GM23338 (cell line): ENCODE results near the gene CHCHD6. TPM values are rescaled to one million over a fixed set of nuclear protein-coding genes. Genes with fewer than 3 reads are reported as not detected.

Source experiments
- ATAC-seq: fragments of 200-7000 bp; cut with Tn5 transposase; 3 replicates; pipeline ENCODE4 v1.9.1; 2020
- DNase-seq: peaks from one replicate; pipeline ENCODE4 v3.0.0-alpha.2; 2015; ENCODE audit warnings: low spot score
- H2AFZ ChIP-seq: fragments of 200-600 bp; sonication (generic); 2 replicates; pipeline ENCODE4 v1.8.0; 2016; ENCODE audit warnings: antibody characterized with exemption, mild to moderate bottlenecking, moderate library complexity
- H3F3A ChIP-seq: fragments of 200-600 bp; sonication (generic); replicated peaks from 2 replicates; pipeline ENCODE4 v1.8.0; 2017; ENCODE audit warnings: antibody characterized with exemption, mixed run types, low read depth
- H3K27ac ChIP-seq: fragments of 200-600 bp; sonication (generic); 2 replicates; pipeline ENCODE4 v1.6.1; 2016; ENCODE audit warnings: low read depth
- H3K27me3 ChIP-seq: fragments of 200-600 bp; sonication (generic); 2 replicates; pipeline ENCODE4 v1.8.0; 2016; ENCODE audit warnings: mild to moderate bottlenecking, mixed run types, moderate library complexity; ENCODE audit not compliant: insufficient read depth
- H3K36me3 ChIP-seq: fragments of 200-600 bp; sonication (generic); 2 replicates; pipeline ENCODE4 v1.8.0; 2016; ENCODE audit warnings: mild to moderate bottlenecking; ENCODE audit not compliant: insufficient read depth
- H3K4me1 ChIP-seq: fragments of 200-600 bp; sonication (generic); 2 replicates; pipeline ENCODE4 v1.8.0; 2016; ENCODE audit warnings: mild to moderate bottlenecking, moderate library complexity; ENCODE audit not compliant: insufficient read depth
- H3K4me2 ChIP-seq: fragments of 200-600 bp; sonication (generic); 2 replicates; pipeline ENCODE4 v1.7.1; 2017; ENCODE audit warnings: mixed run types
- H3K4me3 ChIP-seq: fragments of 200-600 bp; sonication (generic); 2 replicates; pipeline ENCODE4 v1.6.1; 2016; ENCODE audit warnings: mixed run types
- H3K79me2 ChIP-seq: fragments of 200-600 bp; sonication (generic); replicated peaks from 2 replicates; pipeline ENCODE4 v1.8.0; 2017; ENCODE audit warnings: mild to moderate bottlenecking; ENCODE audit not compliant: insufficient read depth
- H3K9me2 ChIP-seq: fragments of 200-600 bp; sonication (generic); 2 replicates; pipeline ENCODE4 v1.8.0; 2017; ENCODE audit not compliant: insufficient read depth
- H4K20me1 ChIP-seq: fragments of 200-600 bp; sonication (generic); replicated peaks from 2 replicates; pipeline ENCODE4 v1.8.0; 2017; ENCODE audit warnings: mild to moderate bottlenecking; ENCODE audit not compliant: insufficient read depth
- H3K27ac Mint-ChIP-seq: 2 replicates; pipeline ENCODE4 v1.8.0; 2020; ENCODE audit warnings: inconsistent platforms, mild to moderate bottlenecking, moderate library complexity, mixed read lengths
- H3K27me3 Mint-ChIP-seq: 3 replicates; pipeline ENCODE4 v1.8.0; 2022; ENCODE audit warnings: low read depth, mild to moderate bottlenecking, moderate library complexity, mixed read lengths, inconsistent platforms; ENCODE audit not compliant: insufficient read depth, poor library complexity
- H3K36me3 Mint-ChIP-seq: 3 replicates; pipeline ENCODE4 v1.8.0; 2021; ENCODE audit warnings: low read depth, mild to moderate bottlenecking, inconsistent platforms, moderate library complexity, mixed read lengths
- H3K4me1 Mint-ChIP-seq: 3 replicates; pipeline ENCODE4 v1.8.0; 2020; ENCODE audit warnings: mild to moderate bottlenecking, inconsistent platforms, mixed read lengths
- H3K4me3 Mint-ChIP-seq: 3 replicates; pipeline ENCODE4 v1.8.0; 2021; ENCODE audit warnings: moderate library complexity, mild to moderate bottlenecking, inconsistent platforms, mixed read lengths
- H3K9me3 Mint-ChIP-seq: 3 replicates; pipeline ENCODE4 v1.8.0; 2020; ENCODE audit warnings: moderate library complexity, mild to moderate bottlenecking, inconsistent platforms, mixed read lengths
- CREB1 ChIP-seq: fragments of 250-450 bp; sonication (Bioruptor Pico); IDR thresholded peaks from 2 replicates; pipeline ENCODE4 v1.5.0; 2020; ENCODE audit warnings: low read depth, mild to moderate bottlenecking, moderate library complexity
- CTCF ChIP-seq, 2 experiments: fragments of 200-600 bp in 1 of 2; sonication (generic) in 1 of 2; conservative IDR thresholded peaks; 2 replicates each; pipeline versions ENCODE4 v1.5.1 to v1.6.1; 2016 to 2017; ENCODE audit warnings: antibody characterized with exemption in 2 of 2, low read depth in 2 of 2, mild to moderate bottlenecking in 2 of 2, moderate library complexity in 1 of 2
- ETS1 ChIP-seq: IDR thresholded peaks from 2 replicates; pipeline ENCODE4 v1.6.1; 2016; ENCODE audit warnings: antibody characterized with exemption
- EZH2 ChIP-seq: fragments of 200-600 bp; sonication (generic); IDR thresholded peaks from one replicate; pipeline ENCODE4 v1.8.0; 2017; ENCODE audit warnings: antibody characterized with exemption, mild to moderate bottlenecking, low read depth; ENCODE audit not compliant: unreplicated experiment
- EZH2phosphoT487 ChIP-seq: fragments of 200-600 bp; sonication (generic); IDR thresholded peaks from one replicate; pipeline ENCODE4 v1.8.1; 2018; ENCODE audit warnings: antibody characterized with exemption; ENCODE audit not compliant: unreplicated experiment
- POLR2AphosphoS5 ChIP-seq: IDR thresholded peaks from 2 replicates; pipeline ENCODE4 v1.6.1; 2016; ENCODE audit warnings: antibody characterized with exemption, low read depth
- REST ChIP-seq: IDR thresholded peaks from one replicate; pipeline ENCODE4 v1.6.1; 2018; ENCODE audit warnings: antibody characterized with exemption; ENCODE audit not compliant: unreplicated experiment
- STAT1 ChIP-seq: IDR thresholded peaks from one replicate; pipeline ENCODE4 v1.6.1; 2016; ENCODE audit warnings: antibody characterized with exemption; ENCODE audit not compliant: unreplicated experiment
- ZNF114 ChIP-seq: fragments of 250-450 bp; sonication (Bioruptor Pico); IDR thresholded peaks from 2 replicates; pipeline ENCODE4 v1.5.0; 2020; ENCODE audit warnings: mild to moderate bottlenecking, moderate library complexity
- ZNF331 ChIP-seq: fragments of 250-450 bp; sonication (Bioruptor Pico); IDR thresholded peaks from 2 replicates; pipeline ENCODE4 v1.5.0; 2020; ENCODE audit warnings: low read depth, mild to moderate bottlenecking, moderate library complexity
- ZNF462 ChIP-seq: fragments of 250-450 bp; sonication (Bioruptor Pico); IDR thresholded peaks from 2 replicates; pipeline ENCODE4 v1.5.0; 2020; ENCODE audit warnings: mild to moderate bottlenecking, moderate library complexity
- polyA plus RNA-seq: library from polyadenylated mRNA; unstranded; fragments of >200 nt; fragmentation: Nextera tagmentation; extraction: Ambion mirVana; gene quantifications from 2 replicates; pipeline ENCODE4 v1.2.1, GENCODE V29; 2016
- total RNA-seq: library from RNA; depleted of rRNA; stranded (reverse); fragments of >200 nt; shearing (Covaris generic); gene quantifications from 2 replicates; pipeline ENCODE4 v1.2.3, GENCODE V29; 2014

Gene CHCHD6
- total and polyA plus RNA-seq, 2 experiments from 2014 or later = 28.8 to 43.0 TPM

- no peak for TF ChIP-seq ZNF462
- TF ChIP-seq POLR2AphosphoS5 = no peak
- no peak for TF ChIP-seq CTCF (conservative IDR thresholded peaks at IDR 0.05; ENCODE audit: low read depth in 2 of 2)
- TF ChIP-seq EZH2phosphoT487 = no peak
These were observed 73.3 kb downstream of the CHCHD6 start (continued) for GRCh38 chr3:126777366-126777765.

- peaks cover 2% of the 10 kb centered on the region; the same call in 1 of the 3 replicates for H3K9me3 Mint-ChIP-seq
- no peak overlapping the region for H3K27ac Mint-ChIP-seq
- DNase-seq (no peak), ATAC-seq (no peak)
- Histone ChIP-seq H3K79me2 (peaks cover 9% of the 10 kb centered on the region; the same call in 1 of the 2 replicates), H3K36me3 (no peaks in the 10 kb centered on the region), H4K20me1 (no peaks in the 10 kb centered on the region), H3K27ac (no peak overlapping the region), H3K27me3 (no peaks in the 10 kb centered on the region), H3F3A (no peaks in the 10 kb centered on the region), H2AFZ (no peak overlapping the region), H3K4me1 (peaks cover 36% of the 10 kb centered on the region), H3K4me3 (no peak overlapping the region), H3K4me2 (no peak overlapping the region), H3K9me2 (no peaks in the 10 kb centered on the region)
- peaks cover 50% of the 10 kb centered on the region for H3K4me1 Mint-ChIP-seq
- no peak overlapping the region for H3K4me3 Mint-ChIP-seq
- H3K27me3 Mint-ChIP-seq = peaks cover 3% of the 10 kb centered on the region
- no peaks in the 10 kb centered on the region; the same call in 2 of the 3 replicates for H3K36me3 Mint-ChIP-seq
- no peak for TF ChIP-seq ZNF114 (CRISPR knock-in tag)
- no peak for TF ChIP-seq REST
- TF ChIP-seq EZH2phosphoT487 = no peak
- no peak for TF ChIP-seq ZNF331
- no peak for TF ChIP-seq STAT1
- no peak for TF ChIP-seq CREB1 (CRISPR knock-in tag)
- no peak for TF ChIP-seq ETS1
- TF ChIP-seq EZH2 = no peak
These were observed 76.6 kb downstream of the CHCHD6 start for GRCh38 chr3:126780666-126781065.
